K562 (cell line): ENCODE measurements around the gene EPHB6. TPM values are rescaled to one million over a fixed set of nuclear protein-coding genes. Genes with fewer than 3 reads are reported as not detected.

Experiments
- ATAC-seq: fragments of 200-7000 bp; cut with Tn5 transposase; 3 replicates; pipeline ENCODE4 v1.9.1; 2020; ENCODE audit warnings: moderate library complexity
- BruUV-seq: library from RNA; stranded (reverse); fragments of 400-500 nt; replicated peaks from 2 replicates; lab custom pipeline; 2021; lab: Mats Ljungman, UMichigan
- CTCF ChIA-PET: fragments of 300-600 bp; formaldehyde crosslinking; extraction: SDS; loops from one replicate; lab custom pipeline; 2021; ENCODE audit warnings: low intra/inter-chr PET ratio; lab: Yijun Ruan, JAX
- POLR2A ChIA-PET: fragments of 300-600, 350-650 bp; sonication (Branson Sonifier 250); formaldehyde crosslinking; extraction: SDS; loops from one replicate; lab custom pipeline; 2021; ENCODE audit warnings: antibody characterized with exemption, inconsistent platforms; lab: Yijun Ruan, JAX
- DNase-seq, 4 experiments: peaks; one replicate each; pipeline versions ENCODE4 v3.0.0 to v3.0.0-alpha.2; 2011 to 2018; ENCODE audit warnings: low spot score in 3 of 4, mixed read lengths in 3 of 4; ENCODE audit errors: extremely low read depth in 1 of 4
- FAIRE-seq: peaks from 2 replicates; lab custom pipeline; 2011; peaks lifted over from hg19 to GRCh38; lab: Jason Lieb, UNC
- H2AFZ ChIP-seq: 2 replicates; pipeline ENCODE4 v1.6.0; 2011; ENCODE audit warnings: low read depth, low read length, control low read depth, inconsistent platforms
- H3K27ac ChIP-seq: fragments of 200-600 bp; 3 replicates; pipeline ENCODE4 v1.8.0; 2011; ENCODE audit warnings: low read depth, mild to moderate bottlenecking, control low read depth, inconsistent platforms, low read length, moderate library complexity, mixed read lengths; ENCODE audit errors: extremely low read depth
- H3K27me3 ChIP-seq, 2 experiments: fragments of 300-600 bp in 1 of 2; 2 replicates in 1 of 2; 3 replicates in 1 of 2; pipeline versions ENCODE4 v1.6.0 to v1.8.0; 2011; ENCODE audit warnings: inconsistent platforms in 2 of 2, low read length in 2 of 2, mild to moderate bottlenecking in 1 of 2, mixed read lengths in 1 of 2, moderate library complexity in 1 of 2; ENCODE audit not compliant: control insufficient read depth in 2 of 2, insufficient read depth in 2 of 2
- H3K36me3 ChIP-seq: fragments of 300-600 bp; 3 replicates; pipeline ENCODE4 v1.8.0; 2011; ENCODE audit warnings: mild to moderate bottlenecking, low read length, inconsistent platforms; ENCODE audit not compliant: control insufficient read depth, insufficient read depth
- H3K4me1 ChIP-seq, 2 experiments: fragments of 200-600 bp in 1 of 2; replicated peaks in 1 of 2; 2 replicates in 1 of 2; 3 replicates in 1 of 2; pipeline versions ENCODE4 v1.5.1 to v1.8.0; 2011; ENCODE audit warnings: inconsistent platforms in 2 of 2, low read length in 2 of 2, mild to moderate bottlenecking in 1 of 2, mixed read lengths in 1 of 2, moderate library complexity in 1 of 2; ENCODE audit not compliant: control insufficient read depth in 2 of 2, insufficient read depth in 2 of 2
- H3K4me2 ChIP-seq: 2 replicates; pipeline ENCODE4 v1.6.1; 2011; ENCODE audit warnings: low read length, control low read depth, inconsistent platforms, mixed read lengths; ENCODE audit not compliant: insufficient read depth
- H3K4me3 ChIP-seq: fragments of 200-600 bp; sonication (generic), shearing (Covaris generic); 2 replicates; pipeline ENCODE4 v1.5.1; 2016; ENCODE audit warnings: control low read depth, inconsistent platforms
- H3K79me2 ChIP-seq: fragments of 200-600 bp; 3 replicates; pipeline ENCODE4 v1.8.0; 2011; ENCODE audit warnings: low read length, inconsistent platforms; ENCODE audit not compliant: control insufficient read depth, insufficient read depth
- H3K9ac ChIP-seq, 2 experiments: 2 replicates each; pipeline versions ENCODE4 v1.6.0 to v1.6.1; 2011; ENCODE audit warnings: low read depth in 2 of 2, low read length in 2 of 2, control low read depth in 1 of 2, inconsistent platforms in 1 of 2, mild to moderate bottlenecking in 1 of 2, mixed read lengths in 1 of 2; ENCODE audit not compliant: insufficient read depth in 1 of 2
- H3K9me1 ChIP-seq: one replicate; pipeline ENCODE4 v1.6.0; 2011; ENCODE audit warnings: inconsistent platforms, mild to moderate bottlenecking, low read length, moderate library complexity; ENCODE audit not compliant: control insufficient read depth, insufficient read depth
- H3K9me3 ChIP-seq: replicated peaks from 2 replicates; pipeline ENCODE4 v1.5.1; 2011; ENCODE audit warnings: low read depth, low read length, inconsistent platforms; ENCODE audit not compliant: control insufficient read depth, insufficient read depth
- H4K20me1 ChIP-seq: replicated peaks from 2 replicates; pipeline ENCODE4 v1.6.1; 2011; ENCODE audit warnings: low read length, inconsistent platforms, mixed read lengths; ENCODE audit not compliant: control insufficient read depth, insufficient read depth
- CTBP1 ChIP-seq: fragments of 450-650 bp; IDR thresholded peaks from 2 replicates; pipeline ENCODE4 v1.6.1; 2016; ENCODE audit warnings: borderline replicate concordance
- IFI16 ChIP-seq: fragments of 250-450 bp; sonication (Bioruptor Pico); IDR thresholded peaks from 2 replicates; pipeline ENCODE4 v2.1.2; 2022; ENCODE audit warnings: mild to moderate bottlenecking, inconsistent platforms
- POLR2G ChIP-seq: fragments of 200-400 bp; formaldehyde crosslinking; IDR thresholded peaks from 2 replicates; pipeline ENCODE4 v1.6.1; 2017; ENCODE audit warnings: low read depth, mild to moderate bottlenecking, antibody characterized with exemption, low read length, moderate library complexity
- ZFP91 ChIP-seq: sonication (generic); formaldehyde crosslinking; IDR thresholded peaks from 2 replicates; pipeline ENCODE4 v1.8.0; 2022; ENCODE audit warnings: mild to moderate bottlenecking, missing genetic modification reagents
- ZNF253 ChIP-seq: fragments of 250-450 bp; sonication (Bioruptor Pico); conservative IDR thresholded peaks from 2 replicates; pipeline ENCODE4 v1.6.1; 2021; ENCODE audit warnings: mild to moderate bottlenecking
- WGBS: fragments of 100-300 bp; shearing (Covaris generic); methylation state at CpG from one replicate; pipeline ENCODE4 v1.1.6; 2016; ENCODE audit warnings: low coverage, mixed read lengths; ENCODE audit not compliant: insufficient coverage; ENCODE audit errors: missing lambda C conversion rate; 5-methylcytosine and 5-hydroxymethylcytosine counted together
- in situ Hi-C: fragments of 300-500 bp; cut with MboI; formaldehyde crosslinking; loops from 4 replicates; pipeline ENCODE4 v1.15.0; 2018; ENCODE audit warnings: inconsistent platforms, mixed read lengths
- intact Hi-C: fragments of 100-400 bp; cut with micrococcal nuclease; formaldehyde crosslinking; loops from 2 replicates; pipeline ENCODE4 v1.14.2; 2022
- polyA plus RNA-seq, 8 experiments: library from polyadenylated mRNA; depleted of rRNA in 4 of 8; stranded (reverse) in 5 of 8; unstranded in 3 of 8; fragments of >200 nt; fragmentation: Nextera tagmentation in 2 of 8; fragmentation: Illumina TruSeq in 1 of 8; extraction: Ambion mirVana in 2 of 8; extraction: Trizol in 1 of 8; gene quantifications; 2 replicates each; pipeline versions ENCODE4 v1.2.1 to v1.2.3, GENCODE V29; 2011 to 2014; ENCODE audit warnings: inconsistent platforms in 1 of 8, missing spikeins in 1 of 8
- total RNA-seq, 7 experiments: library from RNA; depleted of rRNA in 6 of 7; stranded (reverse); fragments of >200 nt in 6 of 7; fragmentation: Illumina TruSeq in 2 of 7; extraction: Trizol in 2 of 7; gene quantifications; 2 replicates each; pipeline versions ENCODE4 v1.2.1 to v1.2.3, GENCODE V29; 2011 to 2021; ENCODE audit warnings: low replicate concordance in 1 of 7

The EPHB6 gene
- total and polyA plus RNA-seq, 9 of the 15 experiments (the other 6 are each of a cell fraction or from before 2014, with no cell fraction given): 1.4 to 123 (median 7.6) TPM

GRCh38 chr7:142885311-142886230, 30.7 kb downstream of the EPHB6 start, which contains the start of gene TRPV6:
Gene TRPV6, minus strand, starts transcription at chr7:142885745.
- in situ Hi-C loops: no loop called here
- no peak for FAIRE-seq
- ChIA-PET POLR2A (no interaction called here), CTCF (no interaction called here)
- ATAC-seq: peak; percentile 55; the same call in 2 of the 3 replicates
- TF ChIP-seq CTBP1 (peak; percentile 26; the same call in 1 of the 2 replicates), POLR2G (0 out of 2 replicates have a peak, but pooled peaks have one; percentile 22), IFI16 (CRISPR knock-in tag) (no peak), ZFP91 (CRISPR knock-in tag) (peak; percentile 91), ZNF253 (CRISPR knock-in tag) (no peak)
- H3K79me2 ChIP-seq: no peaks in the 10 kb centered on the region
- peak within 1 kb of the TSS in 1 of 2 experiments; percentile 27; a peak in 1 of 4 replicates for H3K9ac ChIP-seq
- H3K9me1 ChIP-seq: no peaks in the 10 kb centered on the region
- H3K27me3 ChIP-seq: peaks cover 34 to 70% of the 10 kb centered on the region in 2 experiments
- 7% methylated on average over 16 of the region's 16 CpGs for WGBS
- H3K36me3 ChIP-seq: no peaks in the 10 kb centered on the region
- H3K4me1 ChIP-seq: peaks cover 0 to 4% of the 10 kb centered on the region in 2 experiments; a peak in 1 of 5 replicates
- H2AFZ ChIP-seq: no peak within 1 kb of the TSS
- no peak for DNase-seq
- no peak within 1 kb of the TSS for H3K4me2 ChIP-seq
- no peaks in the 10 kb centered on the region for H4K20me1 ChIP-seq
- H3K4me3 ChIP-seq: no peak within 1 kb of the TSS
- H3K27ac ChIP-seq: no peak within 1 kb of the TSS
- no TSS peak for BruUV-seq
- no peaks in the 10 kb centered on the region; the same call in 1 of the 2 replicates for H3K9me3 ChIP-seq
- intact Hi-C loops: loop anchor here (10.0 kb wide), 1 partner anchor 329 kb away; no protein-coding TSS in a partner anchor
